ENCODE data around the gene SEMA3F.

SEMA3F gene

DNA sequence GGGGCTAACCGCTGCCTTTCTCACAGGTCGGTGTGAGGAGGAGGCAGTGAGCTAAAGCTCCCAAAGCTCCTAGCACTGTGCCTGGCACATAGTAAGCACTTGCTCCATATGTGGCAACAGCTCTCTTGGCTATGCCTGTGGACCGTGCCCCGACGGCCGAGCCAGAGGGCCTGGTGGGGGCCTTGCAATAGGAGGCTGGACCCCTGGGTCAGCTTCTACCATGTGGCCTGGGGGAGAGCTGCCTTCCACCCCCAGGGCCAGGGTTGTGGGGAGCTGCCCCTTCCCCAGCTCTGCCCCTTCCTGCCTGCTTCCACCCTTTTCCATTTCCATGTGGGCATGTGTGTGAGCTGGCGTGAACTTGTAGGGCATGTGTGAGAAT lies 19.4 kb downstream of the SEMA3F start:
- no peaks in the 10 kb centered on the region for H3K36me3 ChIP-seq
- no peaks in the 10 kb centered on the region for H3K27me3 ChIP-seq
- no peak overlapping the region for H3K27ac ChIP-seq
- no peaks in the 10 kb centered on the region for H3K9me3 ChIP-seq
- TF ChIP-seq, protein P1, sequence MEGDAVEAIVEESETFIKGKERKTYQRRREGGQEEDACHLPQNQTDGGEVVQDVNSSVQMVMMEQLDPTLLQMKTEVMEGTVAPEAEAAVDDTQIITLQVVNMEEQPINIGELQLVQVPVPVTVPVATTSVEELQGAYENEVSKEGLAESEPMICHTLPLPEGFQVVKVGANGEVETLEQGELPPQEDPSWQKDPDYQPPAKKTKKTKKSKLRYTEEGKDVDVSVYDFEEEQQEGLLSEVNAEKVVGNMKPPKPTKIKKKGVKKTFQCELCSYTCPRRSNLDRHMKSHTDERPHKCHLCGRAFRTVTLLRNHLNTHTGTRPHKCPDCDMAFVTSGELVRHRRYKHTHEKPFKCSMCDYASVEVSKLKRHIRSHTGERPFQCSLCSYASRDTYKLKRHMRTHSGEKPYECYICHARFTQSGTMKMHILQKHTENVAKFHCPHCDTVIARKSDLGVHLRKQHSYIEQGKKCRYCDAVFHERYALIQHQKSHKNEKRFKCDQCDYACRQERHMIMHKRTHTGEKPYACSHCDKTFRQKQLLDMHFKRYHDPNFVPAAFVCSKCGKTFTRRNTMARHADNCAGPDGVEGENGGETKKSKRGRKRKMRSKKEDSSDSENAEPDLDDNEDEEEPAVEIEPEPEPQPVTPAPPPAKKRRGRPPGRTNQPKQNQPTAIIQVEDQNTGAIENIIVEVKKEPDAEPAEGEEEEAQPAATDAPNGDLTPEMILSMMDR (IDR thresholded peaks at IDR 0.05): no peak
- no peak overlapping the region for H3K4me3 ChIP-seq (ENCODE audit: low read depth in 1 of 2, low read length in 1 of 2)
- peaks cover 0 to 4% of the 10 kb centered on the region in 2 experiments for H3K4me1 ChIP-seq (ENCODE audit: control insufficient read depth in 1 of 2, insufficient read depth in 1 of 2, low read depth in 1 of 2, low read length in 1 of 2)

DNA sequence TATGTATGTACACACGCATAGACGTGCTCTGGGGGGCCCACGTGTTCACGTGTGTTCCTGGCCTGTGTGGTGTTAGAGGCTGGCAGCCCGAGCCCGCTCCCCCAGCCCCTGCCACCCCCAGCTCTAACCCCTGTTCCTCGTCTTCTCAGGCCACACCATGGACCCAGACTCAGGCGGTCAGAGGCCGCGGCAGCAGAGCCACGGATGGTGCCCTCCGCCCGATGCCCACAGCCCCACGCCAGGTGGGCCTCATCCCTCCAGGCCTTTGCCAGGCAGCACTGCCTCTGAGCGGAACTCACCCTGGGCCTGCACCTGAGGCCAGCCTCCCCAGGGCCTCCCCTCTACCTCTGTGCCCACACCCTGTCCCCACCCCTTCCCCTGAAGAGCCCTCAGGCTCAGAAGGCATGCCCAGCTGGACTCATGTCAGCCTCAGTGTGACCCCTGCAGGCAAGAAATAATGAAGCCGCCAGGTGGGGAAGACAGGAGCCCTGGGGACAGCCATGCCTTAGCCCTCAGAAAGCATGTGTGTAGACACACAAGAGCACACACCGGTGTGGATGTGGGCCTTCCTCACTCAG lies 19.9 kb downstream of the SEMA3F start:
- Histone ChIP-seq H3K4me3 (ENCODE audit: low read depth in 1 of 2, low read length in 1 of 2) (no peak overlapping the region), H3K4me1 (ENCODE audit: control insufficient read depth in 1 of 2, insufficient read depth in 1 of 2, low read depth in 1 of 2, low read length in 1 of 2) (peaks cover 0 to 4% of the 10 kb centered on the region in 2 experiments), H3K36me3 (no peaks in the 10 kb centered on the region), H3K27ac (no peak overlapping the region), H3K9me3 (no peaks in the 10 kb centered on the region), H3K27me3 (no peaks in the 10 kb centered on the region)
- TF ChIP-seq, protein P1 (IDR thresholded peaks at IDR 0.05): no peak

DNA sequence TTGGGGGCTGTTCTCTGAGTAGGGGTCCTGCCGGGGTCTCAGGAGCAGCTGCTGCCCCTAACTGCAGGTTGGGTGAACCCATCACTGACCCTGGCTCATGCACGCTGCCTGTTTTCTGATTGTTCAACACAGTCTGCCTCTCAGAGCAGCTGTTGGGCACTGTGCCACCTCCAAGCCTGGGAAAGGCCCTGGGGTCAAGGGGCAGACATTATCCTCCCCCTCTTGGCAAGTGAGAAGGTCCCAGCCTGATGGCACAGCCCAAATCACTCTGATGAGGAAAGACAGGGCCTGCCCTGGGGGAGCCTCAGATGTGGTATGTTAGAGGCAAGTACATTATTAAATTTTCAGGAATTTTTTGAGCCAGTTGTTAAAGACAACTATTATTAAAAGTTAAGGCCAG lies 22.2 kb downstream of the SEMA3F start:
- no peak overlapping the region for H3K4me3 ChIP-seq (ENCODE audit: low read depth in 1 of 2, low read length in 1 of 2)
- TF ChIP-seq, protein P1 (IDR thresholded peaks at IDR 0.05): no peak

DNA sequence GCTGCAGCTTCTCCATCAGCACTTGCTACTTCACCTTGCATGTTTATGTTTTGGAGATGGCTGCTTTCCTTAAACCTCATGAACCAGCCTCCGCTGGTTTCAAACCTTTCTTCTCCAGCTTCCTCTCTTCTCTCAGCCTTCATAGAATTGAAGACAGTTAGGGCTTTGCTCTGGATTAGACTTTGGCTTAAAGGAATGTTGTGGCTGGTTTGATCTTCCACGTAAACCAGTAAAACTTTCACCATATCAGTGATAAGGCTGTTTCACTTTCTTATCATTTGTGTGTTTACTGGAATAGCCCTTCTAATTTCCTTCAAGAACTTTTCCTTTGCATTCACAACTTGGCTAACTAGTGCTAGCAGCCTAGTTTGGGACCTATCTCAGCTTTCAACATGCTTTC lies 24.6 kb downstream of the SEMA3F start:
- Histone ChIP-seq H3K9me3 (no peaks in the 10 kb centered on the region), H3K27ac (no peak overlapping the region), H3K27me3 (no peaks in the 10 kb centered on the region), H3K4me3 (ENCODE audit: low read depth in 1 of 2, low read length in 1 of 2) (no peak overlapping the region), H3K36me3 (no peaks in the 10 kb centered on the region), H3K4me1 (ENCODE audit: control insufficient read depth in 1 of 2, insufficient read depth in 1 of 2, low read depth in 1 of 2, low read length in 1 of 2) (no peaks in the 10 kb centered on the region)
- TF ChIP-seq, protein P1 (IDR thresholded peaks at IDR 0.05): no peak

More for the DNA sequence above, 22.2 kb downstream of the SEMA3F start:
- no peaks in the 10 kb centered on the region for H3K36me3 ChIP-seq
- no peaks in the 10 kb centered on the region for H3K9me3 ChIP-seq
- no peak overlapping the region for H3K27ac ChIP-seq
- H3K4me1 ChIP-seq (ENCODE audit: control insufficient read depth in 1 of 2, insufficient read depth in 1 of 2, low read depth in 1 of 2, low read length in 1 of 2): peaks cover 0 to 4% of the 10 kb centered on the region in 2 experiments
- H3K27me3 ChIP-seq: no peaks in the 10 kb centered on the region

DNA sequence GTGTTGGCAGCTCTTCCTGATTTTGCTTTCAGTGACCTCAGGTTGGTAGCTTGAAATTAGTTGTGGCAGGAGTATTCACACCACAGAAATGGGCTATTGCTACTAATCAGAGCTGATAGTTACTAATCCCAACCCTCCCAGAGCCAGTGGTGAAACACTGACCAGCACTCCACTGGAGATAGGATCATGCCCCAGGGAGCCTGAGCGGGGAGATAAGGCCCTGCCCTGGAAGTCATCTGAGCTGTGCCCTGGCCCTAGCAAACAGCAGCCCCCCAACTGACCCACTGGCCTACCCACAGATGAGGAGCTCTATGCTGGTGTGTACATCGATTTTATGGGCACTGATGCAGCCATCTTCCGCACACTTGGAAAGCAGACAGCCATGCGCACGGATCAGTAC lies 26.9 kb downstream of the SEMA3F start:
- H3K36me3 ChIP-seq: no peaks in the 10 kb centered on the region
- no peaks in the 10 kb centered on the region for H3K9me3 ChIP-seq
- no peaks in the 10 kb centered on the region for H3K27me3 ChIP-seq
- TF ChIP-seq, protein P1 (IDR thresholded peaks at IDR 0.05): no peak
- no peak overlapping the region for H3K4me3 ChIP-seq (ENCODE audit: low read depth in 1 of 2, low read length in 1 of 2)
- H3K27ac ChIP-seq: no peak overlapping the region
- H3K4me1 ChIP-seq (ENCODE audit: control insufficient read depth in 1 of 2, insufficient read depth in 1 of 2, low read depth in 1 of 2, low read length in 1 of 2): no peaks in the 10 kb centered on the region
